ENCODE data around the gene RNLS.

Gene RNLS

DNA sequence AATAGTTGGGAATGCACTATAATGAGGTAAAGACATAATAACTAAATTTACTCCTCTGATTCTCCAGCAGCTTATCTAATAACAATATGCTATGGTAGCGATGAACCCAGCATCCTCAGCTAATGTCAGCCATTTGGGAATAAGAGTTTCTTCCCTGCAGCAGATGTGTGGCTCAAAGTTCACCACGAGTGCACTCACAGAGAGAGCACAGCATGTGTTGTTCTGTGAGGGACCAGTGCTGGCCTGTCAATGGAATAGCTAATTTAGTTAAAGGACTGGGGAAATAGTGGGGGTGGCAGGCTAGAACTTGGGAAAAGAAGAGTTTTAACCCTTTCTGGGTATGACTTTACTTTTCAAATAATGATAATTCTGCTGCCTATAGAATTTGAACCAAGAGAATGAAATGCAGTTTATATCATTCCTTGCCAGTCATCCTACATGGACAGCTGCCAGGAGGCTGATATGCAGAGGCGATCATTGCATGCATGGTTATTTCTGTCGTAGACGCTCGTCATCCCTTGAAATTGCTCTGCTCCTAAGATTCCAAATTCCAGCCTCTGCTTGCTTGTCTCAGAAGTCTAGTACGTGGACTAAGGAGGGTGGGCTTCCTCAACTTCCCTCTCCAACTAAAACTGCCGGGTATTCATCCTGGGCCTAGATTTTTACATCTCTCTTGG is 355.6 kb downstream of the RNLS start:
- DNase-seq: no peak

DNA sequence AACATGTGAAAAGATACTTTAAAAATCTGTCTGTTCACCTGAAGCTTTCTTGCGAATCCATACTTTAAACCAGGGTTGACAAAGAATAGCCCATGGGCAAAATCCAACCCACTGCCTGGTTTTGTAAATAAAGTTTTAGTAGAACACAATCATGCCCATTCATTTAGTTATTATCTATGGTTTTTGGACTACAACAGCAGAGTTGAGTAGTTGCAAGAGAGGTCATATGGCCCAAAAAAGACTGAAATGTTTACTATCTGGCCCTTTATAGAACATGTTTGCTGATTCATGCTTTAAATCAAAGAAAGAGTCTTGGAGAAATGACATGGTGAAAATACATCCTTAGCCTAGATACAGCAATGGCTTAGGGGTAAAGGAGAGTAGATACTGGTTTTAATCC is 356.2 kb downstream of the RNLS start:
- DNase-seq: no peak

DNA sequence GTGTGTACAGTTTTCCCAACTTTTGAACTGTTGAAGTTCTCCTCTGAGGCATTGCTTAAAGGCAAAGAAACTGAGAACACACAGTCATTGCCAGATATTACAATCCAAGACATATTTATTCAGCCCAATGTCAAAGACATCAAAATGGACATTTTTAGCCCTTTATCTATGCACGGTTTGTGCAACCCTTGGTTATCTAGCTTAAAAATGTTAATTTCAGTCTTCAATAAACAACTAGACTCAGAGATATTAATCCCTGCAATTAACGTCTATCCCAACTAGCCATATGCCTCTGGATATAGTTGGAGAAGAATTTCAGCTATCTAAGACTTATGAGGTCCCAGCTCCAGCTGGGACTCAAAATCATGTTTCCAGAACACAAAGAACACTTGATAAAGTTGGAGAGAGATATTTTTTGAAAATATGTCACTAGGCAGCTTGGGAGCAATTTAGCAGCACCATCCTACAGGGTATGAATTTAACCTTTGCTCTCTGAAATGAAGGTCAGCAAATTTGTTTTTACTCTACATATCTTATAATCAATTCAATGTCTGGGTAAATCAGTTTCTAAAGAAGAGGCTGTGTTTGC is 357.0 kb downstream of the RNLS start:
- no peak for DNase-seq

Data from stimulated activated naive CD4-positive, alpha-beta T cell (primary cell).